HG03060 (cell line): ENCODE measurements around the gene TRIO.
"Not testable (repeated sequence)": the region's sequence is repeated elsewhere in the genome, so short reads cannot be mapped to it uniquely, and the experiment has no call there.

ENCODE experiments used
- ATAC-seq: cut with Tn5 transposase; IDR thresholded peaks from one replicate; pipeline ENCODE4 v1.9.1; 2021; ENCODE audit warnings: low read depth, moderate number of reproducible peaks; ENCODE audit not compliant: unreplicated experiment

TRIO gene

GRCh38 chr5:14142827-14143545 lies at the start of gene TRIO:
Gene TRIO (plus strand): TSS chr5:14143342. CDS start chr5:14143726, 384 bp downstream.
- no peak for ATAC-seq

- not testable (repeated sequence) for ATAC-seq
These were observed 45.8 kb upstream of the TRIO start for GRCh38 chr5:14097380-14097779.

GRCh38 chr5:14097998-14098471 lies 45.1 kb upstream of the TRIO start:
- ATAC-seq, result no peak

GRCh38 chr5:14100281-14100680 lies 42.9 kb upstream of the TRIO start:
- ATAC-seq, result no peak

GRCh38 chr5:14101922-14102321 lies 41.2 kb upstream of the TRIO start:
- ATAC-seq, result no peak

GRCh38 chr5:14102666-14103065 lies 40.5 kb upstream of the TRIO start:
- ATAC-seq, result no peak

- ATAC-seq, result no peak
These were observed 37.3 kb upstream of the TRIO start for GRCh38 chr5:14105718-14106410.

GRCh38 chr5:14107536-14107935 lies 35.6 kb upstream of the TRIO start:
- ATAC-seq, result no peak

- ATAC-seq, result peak; percentile 41
These were observed 34.8 kb upstream of the TRIO start for GRCh38 chr5:14108170-14108996.

- ATAC-seq, result peak; percentile 85
These were observed 33.9 kb upstream of the TRIO start for GRCh38 chr5:14109041-14109747.

- no peak for ATAC-seq
These were observed 33.4 kb upstream of the TRIO start for GRCh38 chr5:14109771-14110170.

GRCh38 chr5:14110196-14110595 lies 32.9 kb upstream of the TRIO start:
- no peak for ATAC-seq

- no peak for ATAC-seq
These were observed 32.5 kb upstream of the TRIO start for GRCh38 chr5:14110680-14111079.

- ATAC-seq, result no peak
These were observed 30.0 kb upstream of the TRIO start for GRCh38 chr5:14112998-14113652.

- ATAC-seq, result no peak
These were observed 28.4 kb upstream of the TRIO start for GRCh38 chr5:14114615-14115251.

GRCh38 chr5:14115323-14115895 lies 27.7 kb upstream of the TRIO start:
- no peak for ATAC-seq

GRCh38 chr5:14118551-14119320 lies 24.4 kb upstream of the TRIO start:
- no peak for ATAC-seq

GRCh38 chr5:14120176-14120575 lies 23.0 kb upstream of the TRIO start:
- no peak for ATAC-seq
